NCI-H748 (cell line): ENCODE measurements around the gene TECTB.

Experiments used
- DNase-seq: peaks from one replicate; lab custom pipeline; 2025; ENCODE audit not compliant: unreplicated experiment; lab: John Stamatoyannopoulos, UW

Gene TECTB

GRCh38 chr10:112307358-112308124, 24.3 kb downstream of the TECTB start:
- no peak for DNase-seq

- DNase-seq, result no peak
Measured at GRCh38 chr10:112308125-112308502, 24.9 kb downstream of the TECTB start.

GRCh38 chr10:112311481-112311880, 28.3 kb downstream of the TECTB start:
- no peak for DNase-seq

- DNase-seq, result no peak
Measured at GRCh38 chr10:112313234-112313633, 30.0 kb downstream of the TECTB start.

GRCh38 chr10:112313911-112314310, 30.7 kb downstream of the TECTB start:
- DNase-seq, result peak; percentile 0

- DNase-seq, result peak; percentile 60
Measured at GRCh38 chr10:112314822-112315474, 31.7 kb downstream of the TECTB start.

- no peak for DNase-seq
Measured at GRCh38 chr10:112327678-112328077, 44.5 kb downstream of the TECTB start.

GRCh38 chr10:112330162-112330561, 47.0 kb downstream of the TECTB start:
- no peak for DNase-seq

- DNase-seq, result no peak
Measured at GRCh38 chr10:112330607-112331160, 47.5 kb downstream of the TECTB start.

GRCh38 chr10:112332022-112332421, 48.8 kb downstream of the TECTB start:
- no peak for DNase-seq

GRCh38 chr10:112332509-112333228, 49.5 kb downstream of the TECTB start:
- peak; percentile 75 for DNase-seq

- DNase-seq, result no peak
Measured at GRCh38 chr10:112333452-112333851, 50.3 kb downstream of the TECTB start.

GRCh38 chr10:112335111-112335867, 52.1 kb downstream of the TECTB start:
- DNase-seq, result no peak

GRCh38 chr10:112335868-112336265, 52.7 kb downstream of the TECTB start:
- DNase-seq, result no peak

- DNase-seq, result no peak
Measured at GRCh38 chr10:112336556-112337201, 53.5 kb downstream of the TECTB start.

GRCh38 chr10:112338957-112339356, 55.8 kb downstream of the TECTB start:
- DNase-seq, result peak; percentile 2

GRCh38 chr10:112340601-112341000, 57.4 kb downstream of the TECTB start:
- DNase-seq, result no peak

GRCh38 chr10:112343056-112343806, 60.0 kb downstream of the TECTB start:
- no peak for DNase-seq

- no peak for DNase-seq
Measured at GRCh38 chr10:112344261-112344660, 61.1 kb downstream of the TECTB start.

- DNase-seq, result no peak
Measured at GRCh38 chr10:112345202-112345601, 62.0 kb downstream of the TECTB start.
